PC-3 (cell line): ENCODE data around the gene BTBD6. TPM values are rescaled to one million over a fixed set of nuclear protein-coding genes. Genes with fewer than 3 reads are reported as not detected.

ENCODE experiments used
- ATAC-seq: fragments of 200-7000 bp; cut with Tn5 transposase; 2 replicates; pipeline ENCODE4 v1.9.1; 2020; ENCODE audit warnings: mild to moderate bottlenecking, moderate library complexity
- BruUV-seq: library from RNA; stranded (reverse); fragments of 400-500 nt; replicated peaks from 2 replicates; lab custom pipeline; 2021; lab: Mats Ljungman, UMichigan
- CTCF ChIA-PET: fragments of 300-600 bp; sonication (Branson Sonifier 250); formaldehyde crosslinking; loops from one replicate; lab custom pipeline; 2022; ENCODE audit warnings: antibody characterized with exemption; lab: Charles Lee
- POLR2A ChIA-PET: fragments of 300-600 bp; sonication (Branson Sonifier 250); formaldehyde crosslinking; loops from one replicate; lab custom pipeline; 2022; ENCODE audit warnings: antibody characterized with exemption; ENCODE audit not compliant: unreplicated experiment; lab: Charles Lee
- DNase-seq: peaks from one replicate; pipeline ENCODE4 v3.0.0-alpha.2; 2015
- H2AFZ ChIP-seq: fragments of 300-600 bp; sonication (generic); 2 replicates; pipeline ENCODE4 v1.6.0; 2016; ENCODE audit warnings: antibody characterized with exemption, low read length
- H3F3A ChIP-seq: fragments of 300-600 bp; sonication (generic); one replicate; pipeline ENCODE4 v1.6.0; 2017; ENCODE audit warnings: antibody characterized with exemption, low read length, control low read depth, mild to moderate bottlenecking; ENCODE audit not compliant: unreplicated experiment
- H3K27ac ChIP-seq: fragments of 300-600 bp; sonication (generic); 2 replicates; pipeline ENCODE4 v1.5.1; 2016; ENCODE audit warnings: mild to moderate bottlenecking, low read length
- H3K27me3 ChIP-seq: fragments of 300-600 bp; sonication (generic); 2 replicates; pipeline ENCODE4 v1.6.1; 2016; ENCODE audit warnings: low read length, mixed read lengths
- H3K36me3 ChIP-seq: fragments of 300-600 bp; sonication (generic); 2 replicates; pipeline ENCODE4 v1.6.1; 2016; ENCODE audit warnings: low read depth, mixed run types, low read length, mixed read lengths
- H3K4me1 ChIP-seq: fragments of 300-600 bp; sonication (generic); 2 replicates; pipeline ENCODE4 v1.5.1; 2016; ENCODE audit warnings: low read length; ENCODE audit not compliant: insufficient read depth
- H3K4me2 ChIP-seq: fragments of 300-600 bp; sonication (generic); 2 replicates; pipeline ENCODE4 v1.6.0; 2016; ENCODE audit warnings: low read length
- H3K4me3 ChIP-seq: fragments of 300-600 bp; sonication (generic); 2 replicates; pipeline ENCODE4 v1.5.1; 2016; ENCODE audit warnings: mild to moderate bottlenecking, low read length, mixed read lengths
- H3K79me2 ChIP-seq: fragments of 300-600 bp; sonication (generic); 2 replicates; pipeline ENCODE4 v1.6.1; 2017; ENCODE audit warnings: low read length, mixed read lengths
- H3K9ac ChIP-seq: fragments of 300-600 bp; sonication (generic); 2 replicates; pipeline ENCODE4 v1.6.0; 2016; ENCODE audit warnings: mild to moderate bottlenecking, low read length
- H3K9me2 ChIP-seq: fragments of 300-600 bp; sonication (generic); replicated peaks from 2 replicates; pipeline ENCODE4 v1.6.1; 2016; ENCODE audit warnings: mixed run types, low read length, mixed read lengths
- H3K9me3 ChIP-seq: fragments of 300-600 bp; sonication (generic); 2 replicates; pipeline ENCODE4 v1.6.1; 2016; ENCODE audit warnings: low read length, mixed read lengths
- H4K20me1 ChIP-seq: fragments of 300-600 bp; sonication (generic); 2 replicates; pipeline ENCODE4 v1.6.1; 2016; ENCODE audit warnings: low read length, mixed read lengths
- CTCF ChIP-seq: fragments of 300-600 bp; sonication (generic); conservative IDR thresholded peaks from 2 replicates; pipeline ENCODE4 v1.5.1; 2017; ENCODE audit warnings: antibody characterized with exemption, low read depth, mild to moderate bottlenecking, low read length
- EZH2 ChIP-seq: fragments of 300-600 bp; sonication (generic); IDR thresholded peaks from one replicate; pipeline ENCODE4 v1.6.1; 2017; ENCODE audit warnings: antibody characterized with exemption, mild to moderate bottlenecking, low read length; ENCODE audit not compliant: unreplicated experiment
- EZH2phosphoT487 ChIP-seq: fragments of 300-600 bp; sonication (generic); IDR thresholded peaks from 2 replicates; pipeline ENCODE4 v1.6.1; 2018; ENCODE audit warnings: mild to moderate bottlenecking, antibody characterized with exemption, low read length, borderline replicate concordance
- intact Hi-C: fragments of 100-400 bp; cut with micrococcal nuclease; formaldehyde crosslinking; loops from 2 replicates; pipeline ENCODE4 v1.9.0; 2023
- total RNA-seq: library from RNA; depleted of rRNA; stranded (reverse); fragments of >200 nt; gene quantifications from 2 replicates; pipeline ENCODE4 v1.2.3, GENCODE V29; 2014

BTBD6 gene
- total RNA-seq, 1 experiment from 2014 or later = 104 TPM

GRCh38 chr14:105290621-105291346, 42.5 kb downstream of the BTBD6 start:
- DNase-seq (no peak), ATAC-seq (no peak; the same call in 1 of the 2 replicates)
- no peaks in the 10 kb centered on the region for H3K27me3 ChIP-seq
- POLR2A ChIA-PET = no interaction called here
- no peak overlapping the region for H3K27ac ChIP-seq
- H3K9ac ChIP-seq = no peak overlapping the region
- intact Hi-C loops = no loop called here
- H2AFZ ChIP-seq = no peak overlapping the region
- 0 out of 2 replicates have a peak, but pooled peaks cover 5% of the 10 kb centered on the region for H4K20me1 ChIP-seq
- no peaks in the 10 kb centered on the region for H3K9me3 ChIP-seq
- no TSS peak for BruUV-seq
- H3K9me2 ChIP-seq = no peaks in the 10 kb centered on the region
- H3K4me2 ChIP-seq = no peak overlapping the region
- H3K4me1 ChIP-seq = no peaks in the 10 kb centered on the region
- CTCF ChIA-PET = interaction anchor here (1.1 kb wide), 1 partner anchor 43 kb away, joined by 5 read pairs; the partner anchor contains the start of gene BTBD6
- H3K36me3 ChIP-seq = no peaks in the 10 kb centered on the region
- H3K4me3 ChIP-seq = no peak overlapping the region
- TF ChIP-seq EZH2phosphoT487 (no peak), EZH2 (no peak), CTCF (no peak; the same call in 1 of the 2 replicates)
- peaks cover 69% of the 10 kb centered on the region for H3K79me2 ChIP-seq
- H3F3A ChIP-seq = no peaks in the 10 kb centered on the region

GRCh38 chr14:105292826-105293711, 44.7 kb downstream of the BTBD6 start:
- no TSS peak for BruUV-seq
- no peak overlapping the region for H3K27ac ChIP-seq
- H3K4me1 ChIP-seq = no peaks in the 10 kb centered on the region
- H3K9me2 ChIP-seq = no peaks in the 10 kb centered on the region
- H3K79me2 ChIP-seq = peaks cover 82% of the 10 kb centered on the region
- ChIA-PET CTCF (no interaction called here), POLR2A (no interaction called here)
- H3K9me3 ChIP-seq = no peaks in the 10 kb centered on the region
- intact Hi-C loops = no loop called here
- no peak overlapping the region for H3K4me3 ChIP-seq
- H3K9ac ChIP-seq = no peak overlapping the region
- no peaks in the 10 kb centered on the region for H3K27me3 ChIP-seq
- DNase-seq (no peak), ATAC-seq (no peak)
- no peaks in the 10 kb centered on the region for H3K36me3 ChIP-seq
- no peaks in the 10 kb centered on the region for H3F3A ChIP-seq
- H4K20me1 ChIP-seq = 0 out of 2 replicates have a peak, but pooled peaks cover 5% of the 10 kb centered on the region
- no peak overlapping the region for H3K4me2 ChIP-seq
- no peak overlapping the region for H2AFZ ChIP-seq
- TF ChIP-seq EZH2 (no peak), CTCF (no peak), EZH2phosphoT487 (no peak)
